Measurements from ENCODE around the gene CAPN10.

DNA sequence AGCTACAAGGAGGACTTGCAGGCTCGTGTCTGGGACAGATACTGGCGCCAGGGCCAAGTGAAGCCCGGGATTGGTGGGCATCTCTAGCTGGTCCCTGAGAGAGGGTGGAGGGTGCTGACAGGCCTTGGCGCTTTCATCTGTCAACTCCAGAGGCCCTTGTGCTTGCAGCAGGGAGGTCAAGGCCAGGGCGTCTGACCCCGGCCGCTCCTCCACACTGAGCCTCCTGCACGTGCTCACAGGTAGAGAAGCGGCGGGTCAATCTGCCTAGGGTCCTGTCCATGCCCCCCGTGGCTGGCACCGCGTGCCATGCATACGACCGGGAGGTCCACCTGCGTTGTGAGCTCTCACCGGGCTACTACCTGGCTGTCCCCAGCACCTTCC is 9.5 kb downstream of the CAPN10 start:
- TF ChIP-seq POLR2A (IDR thresholded peaks at IDR 0.05; ENCODE audit: low read depth, low read length) (no peak), TAF1 (IDR thresholded peaks at IDR 0.05; ENCODE audit: borderline replicate concordance, low read depth, low read length) (no peak), POLR2AphosphoS5 (IDR thresholded peaks at IDR 0.05; ENCODE audit: low read depth, low read length) (no peak)

All from GM12892 (cell line).